Measurements from ENCODE around the gene IMP4. TPM values are rescaled to one million over a fixed set of nuclear protein-coding genes. Genes with fewer than 3 reads are reported as not detected.

Gene IMP4
- total and polyA plus RNA-seq, 2 of the 13 experiments (the other 11 are each of a cell fraction or from before 2014, with no cell fraction given), result 142 to 158 TPM

- TF ChIP-seq ZNF354B (CRISPR knock-in tag; IDR thresholded peaks at IDR 0.05) (0 out of 2 replicates have a peak, but pooled peaks have one; percentile 51), IRF2 (CRISPR knock-in tag; IDR thresholded peaks at IDR 0.05) (0 out of 2 replicates have a peak, but pooled peaks have one; percentile 5), ATRX (CRISPR knock-in tag; IDR thresholded peaks at IDR 0.05; ENCODE audit: borderline replicate concordance) (no peak), ZNF512B (CRISPR knock-in tag; IDR thresholded peaks at IDR 0.05; ENCODE audit: borderline replicate concordance) (0 out of 2 replicates have a peak, but pooled peaks have one; percentile 3), CBX1 (IDR thresholded peaks at IDR 0.05; ENCODE audit: low read depth) (no peak), CREM (IDR thresholded peaks at IDR 0.05) (no peak; the same call in 1 of the 2 replicates), CREM (CRISPR knock-in tag; IDR thresholded peaks at IDR 0.05) (no peak), ZNF24 (IDR thresholded peaks at IDR 0.05) (no peak), ZBTB34 (CRISPR knock-in tag; IDR thresholded peaks at IDR 0.05) (peak; percentile 45; the same call in 1 of the 2 replicates), TGIF2 (CRISPR knock-in tag; IDR thresholded peaks at IDR 0.05) (no peak), ZNF296 (CRISPR knock-in tag; conservative IDR thresholded peaks at IDR 0.05) (no peak), ZNF317 (CRISPR knock-in tag; IDR thresholded peaks at IDR 0.05) (peak; percentile 25; the same call in 1 of the 2 replicates), YEATS2 (CRISPR knock-in tag; IDR thresholded peaks at IDR 0.05; ENCODE audit: borderline replicate concordance) (no peak), CREB3 (CRISPR knock-in tag; IDR thresholded peaks at IDR 0.05) (no peak; the same call in 1 of the 2 replicates), ZBTB2 (CRISPR knock-in tag; IDR thresholded peaks at IDR 0.05; ENCODE audit: low read depth) (no peak), RFX1 (IDR thresholded peaks at IDR 0.05) (no peak), ZNF17 (CRISPR knock-in tag; IDR thresholded peaks at IDR 0.05) (no peak), ONECUT2 (CRISPR knock-in tag; IDR thresholded peaks at IDR 0.05) (no peak), ZNF362 (CRISPR knock-in tag; IDR thresholded peaks at IDR 0.05; ENCODE audit: borderline replicate concordance) (peak; percentile 20; the same call in 1 of the 2 replicates), ZNF224 (CRISPR knock-in tag; IDR thresholded peaks at IDR 0.05) (no peak; the same call in 1 of the 2 replicates)
Observed at GRCh38 chr2:130391058-130391871, 48.6 kb downstream of the IMP4 start (continued).
